GM19372 (cell line): ENCODE data around the gene CALD1.

Experiments used
- ATAC-seq: cut with Tn5 transposase; IDR thresholded peaks from one replicate; pipeline ENCODE4 v1.9.1; 2021; ENCODE audit warnings: mild to moderate bottlenecking, low read depth, moderate library complexity; ENCODE audit not compliant: unreplicated experiment

CALD1 gene

DNA sequence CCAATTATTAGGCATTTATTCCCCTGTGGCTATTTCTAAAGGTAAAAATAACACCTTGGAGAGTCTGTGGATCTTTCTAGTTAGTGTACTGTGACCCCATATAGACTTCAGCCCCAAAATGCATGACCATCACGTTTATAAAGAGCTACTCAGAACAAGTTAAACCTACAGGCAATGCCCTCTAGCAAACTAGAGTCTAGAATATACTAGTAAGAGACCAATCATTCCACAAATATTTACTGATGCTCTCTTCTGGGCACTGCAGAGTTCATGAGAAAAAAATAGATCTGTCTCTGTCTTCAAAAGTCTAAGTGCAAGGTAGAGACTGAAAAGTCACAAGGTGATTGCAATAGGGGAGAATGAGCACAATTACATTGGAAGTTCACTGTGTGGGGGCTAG is 20.5 kb upstream of the CALD1 start:
- no peak for ATAC-seq

DNA sequence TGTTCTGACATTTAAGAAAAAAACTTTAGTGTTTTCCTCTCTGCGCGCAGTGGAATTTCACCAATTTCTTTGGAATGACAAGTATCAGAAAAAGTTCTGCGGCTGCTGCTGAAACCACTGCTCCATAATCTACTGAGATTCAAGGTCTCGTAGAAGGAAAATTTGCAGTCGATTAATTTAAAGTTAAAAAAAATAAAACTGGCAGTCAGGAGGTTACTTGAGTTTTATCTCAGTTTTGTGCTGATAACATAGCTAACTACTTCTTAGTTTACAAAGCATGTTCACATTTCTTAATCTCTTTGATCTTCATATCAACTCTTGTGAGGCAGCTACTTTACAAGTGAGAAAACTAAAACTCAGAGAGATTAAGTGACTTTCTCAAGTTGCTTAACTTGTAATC is 18.2 kb upstream of the CALD1 start:
- ATAC-seq: no peak

DNA sequence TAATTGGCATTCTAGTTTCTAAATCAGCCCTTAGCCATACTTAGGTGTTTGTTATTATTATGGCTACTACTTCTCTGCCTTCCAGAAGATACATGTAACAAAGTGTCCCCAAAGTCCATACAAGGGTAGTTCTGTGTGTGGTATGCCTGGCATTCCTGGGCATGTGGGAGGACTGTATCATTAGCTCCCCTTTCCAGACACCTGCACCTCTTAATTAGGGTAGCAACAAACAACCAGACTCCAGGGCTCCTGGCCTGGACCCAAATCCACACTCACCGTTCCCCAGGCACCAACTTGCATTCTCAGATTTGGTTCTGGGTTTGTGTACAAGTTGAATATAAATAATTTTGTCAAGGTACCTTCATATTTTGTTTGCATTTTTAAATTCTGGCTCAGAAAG is 15.5 kb upstream of the CALD1 start:
- no peak for ATAC-seq

DNA sequence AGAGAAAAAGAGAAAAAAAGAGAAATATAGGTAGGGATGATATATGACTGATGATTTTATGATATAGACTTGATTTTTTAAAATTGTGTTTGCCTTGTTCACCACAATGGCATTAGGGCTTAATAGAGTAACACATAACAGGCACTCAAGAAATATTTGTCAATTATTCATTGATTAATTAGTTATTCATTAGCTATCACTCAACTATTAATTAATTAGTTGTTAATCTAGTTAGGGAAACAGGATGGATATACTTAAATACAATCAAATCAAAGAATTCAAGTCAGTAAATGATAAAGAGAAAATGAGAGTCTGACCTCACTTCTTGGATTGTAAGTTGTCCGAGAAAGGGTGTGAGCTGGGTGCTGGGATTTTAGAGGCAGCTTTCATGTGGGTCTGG is 15.1 kb upstream of the CALD1 start:
- no peak for ATAC-seq

DNA sequence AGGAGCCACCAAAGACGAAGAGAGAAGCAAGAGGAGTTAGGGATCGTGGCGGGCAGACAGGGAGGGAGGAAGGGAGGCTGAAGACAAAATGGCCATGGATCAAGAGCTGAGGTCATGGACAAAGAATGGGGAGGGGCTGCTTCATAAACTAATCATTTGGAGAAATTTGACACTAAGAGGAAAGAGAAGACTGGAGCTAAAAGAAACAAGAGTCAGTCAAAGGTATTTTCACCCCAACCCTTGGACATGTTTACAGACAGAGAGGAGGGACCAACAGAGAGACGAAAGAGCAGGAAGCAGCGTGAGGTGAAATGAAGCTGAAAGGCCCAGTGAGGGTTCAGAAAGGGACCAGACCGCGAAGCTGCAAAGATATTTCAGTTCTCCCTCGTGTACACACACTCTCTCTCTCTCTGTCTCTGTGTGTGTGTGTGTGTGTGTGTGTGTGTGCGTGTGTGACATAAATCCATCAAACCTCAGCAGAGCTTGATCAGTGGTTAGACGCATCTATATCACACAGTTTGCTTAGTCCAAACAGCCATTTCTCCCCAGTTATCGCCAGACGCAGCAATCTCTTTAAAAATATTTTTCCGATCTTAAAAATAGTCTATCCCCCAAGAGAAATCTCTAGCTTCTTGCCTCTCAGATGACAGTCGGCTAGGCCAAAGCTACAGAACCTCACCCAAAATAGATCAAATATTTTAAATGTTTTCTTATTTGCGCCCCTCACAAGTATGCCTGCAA is 12.5 kb upstream of the CALD1 start:
- peak; percentile 79 for ATAC-seq

DNA sequence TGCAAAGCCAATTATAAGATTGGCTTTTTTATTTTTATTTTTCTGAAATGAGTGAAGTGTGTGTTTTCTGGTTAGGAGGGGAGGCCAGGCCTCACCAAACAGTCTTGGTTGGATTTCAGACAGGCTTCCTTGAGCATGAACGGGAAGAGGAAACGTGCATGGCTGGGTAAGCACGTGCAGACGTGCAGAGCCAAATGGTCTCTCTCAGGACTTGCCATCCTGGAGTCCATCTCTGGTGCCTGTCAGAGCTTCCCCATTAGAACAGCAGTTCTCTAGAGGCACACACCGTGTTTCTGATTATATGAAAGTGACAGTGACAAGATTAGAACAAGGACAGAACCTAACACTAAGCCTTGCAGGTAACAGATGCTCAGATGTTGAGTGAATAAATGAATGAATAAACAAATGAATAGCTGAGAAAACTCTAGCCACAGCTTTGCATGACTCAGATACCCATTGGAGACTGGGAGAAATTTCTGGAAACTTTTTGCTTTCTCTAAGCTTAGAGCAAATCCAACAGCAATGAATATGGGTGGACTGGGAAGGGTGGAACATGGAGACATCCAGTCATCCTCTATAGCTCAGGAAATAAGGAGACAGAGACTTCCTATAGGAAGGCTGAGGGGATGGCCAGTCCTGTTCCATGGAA is 11.8 kb upstream of the CALD1 start:
- ATAC-seq: no peak

DNA sequence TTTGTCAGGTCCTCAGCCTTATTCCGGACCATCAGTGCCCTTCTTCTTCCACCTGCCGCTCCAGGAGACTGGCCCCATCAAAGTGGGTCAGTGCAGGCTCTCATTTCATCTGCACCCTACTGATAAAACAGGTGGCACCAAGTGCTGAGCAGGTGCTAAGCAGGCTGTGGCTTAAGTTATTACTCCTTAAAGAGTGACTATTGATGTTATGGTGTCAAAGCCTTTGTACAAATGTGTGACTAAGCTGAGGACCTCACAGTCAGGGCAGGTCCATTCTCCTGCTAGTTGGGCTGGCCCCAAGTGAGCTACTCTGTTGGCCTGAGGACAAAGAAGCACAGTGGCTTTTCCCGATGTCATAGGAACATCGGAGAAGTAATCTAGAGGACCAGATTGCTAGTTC is 11.2 kb upstream of the CALD1 start:
- ATAC-seq: no peak

DNA sequence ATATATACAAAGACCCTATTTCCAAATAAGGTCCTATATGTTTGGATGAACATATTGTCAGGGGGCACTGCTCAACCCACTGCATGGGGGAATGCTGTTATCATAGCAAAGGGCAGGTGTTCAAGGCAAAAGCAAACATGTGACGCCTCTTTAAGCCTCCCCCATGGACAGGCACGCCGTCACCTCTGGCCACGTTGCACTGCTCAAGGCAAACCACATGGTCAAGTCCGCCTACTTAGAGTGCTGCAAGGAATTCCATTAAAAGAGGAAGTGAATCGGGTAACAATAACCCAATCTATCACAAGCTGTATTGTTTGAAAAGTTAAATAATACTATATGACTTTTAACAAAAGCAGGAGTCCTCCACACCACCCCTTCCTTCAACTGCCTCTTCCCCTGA is 8.8 kb upstream of the CALD1 start:
- ATAC-seq: no peak

DNA sequence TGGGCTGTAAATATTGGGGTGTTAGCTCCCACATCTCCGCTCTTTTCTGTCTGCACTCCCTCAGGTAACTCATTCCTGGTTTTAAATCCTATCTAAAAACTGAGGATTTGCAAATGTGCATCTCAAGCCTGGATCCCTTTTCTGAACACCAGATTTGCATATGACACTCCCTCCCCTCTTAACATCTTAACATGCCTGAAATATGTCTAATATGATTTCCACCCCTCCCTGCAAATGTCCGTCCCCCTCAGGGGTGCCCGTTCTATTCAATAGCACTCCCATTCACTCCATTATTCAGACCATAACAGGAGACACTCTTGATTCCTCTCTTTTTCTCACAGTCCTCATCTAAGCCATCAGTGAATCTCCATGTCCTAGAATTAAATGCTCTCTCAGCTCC is 8.3 kb upstream of the CALD1 start:
- ATAC-seq: no peak

DNA sequence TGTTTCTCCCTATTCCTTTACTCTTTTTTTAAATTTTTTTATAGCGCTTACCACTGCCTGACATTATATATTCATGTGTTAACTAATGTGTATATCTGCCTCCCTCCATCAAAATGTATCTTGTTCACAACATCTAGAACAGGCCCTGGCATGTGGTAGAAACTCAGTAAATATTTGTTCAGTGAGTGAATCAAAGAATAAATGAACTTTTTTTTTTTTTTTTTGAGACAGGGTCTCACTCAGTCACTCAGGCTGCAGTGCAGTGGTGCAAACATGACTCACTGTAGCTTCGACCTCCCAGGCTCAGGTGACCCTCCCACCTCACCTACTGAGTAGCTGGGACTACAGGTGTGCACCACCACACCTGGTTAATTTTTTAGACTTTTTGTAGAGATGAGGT is 7.5 kb upstream of the CALD1 start:
- no peak for ATAC-seq

DNA sequence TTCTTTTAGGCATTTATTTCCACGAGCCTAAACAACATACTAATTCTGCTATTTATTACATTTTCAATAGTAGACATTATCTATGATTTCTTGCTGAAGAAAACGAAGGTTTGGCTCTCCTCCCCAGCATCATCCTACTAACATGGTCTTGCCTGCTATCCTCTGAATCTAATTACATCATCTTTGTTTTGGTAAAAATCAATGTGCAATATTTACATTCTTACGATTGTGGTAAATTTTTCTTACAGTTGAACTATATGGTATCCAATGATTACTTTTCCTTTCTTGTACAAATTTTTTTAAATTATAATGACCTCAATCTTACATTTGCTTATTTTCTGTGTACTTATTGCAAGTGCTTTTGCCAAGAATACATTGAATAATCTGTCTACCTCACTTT is 7.0 kb upstream of the CALD1 start:
- no peak for ATAC-seq

DNA sequence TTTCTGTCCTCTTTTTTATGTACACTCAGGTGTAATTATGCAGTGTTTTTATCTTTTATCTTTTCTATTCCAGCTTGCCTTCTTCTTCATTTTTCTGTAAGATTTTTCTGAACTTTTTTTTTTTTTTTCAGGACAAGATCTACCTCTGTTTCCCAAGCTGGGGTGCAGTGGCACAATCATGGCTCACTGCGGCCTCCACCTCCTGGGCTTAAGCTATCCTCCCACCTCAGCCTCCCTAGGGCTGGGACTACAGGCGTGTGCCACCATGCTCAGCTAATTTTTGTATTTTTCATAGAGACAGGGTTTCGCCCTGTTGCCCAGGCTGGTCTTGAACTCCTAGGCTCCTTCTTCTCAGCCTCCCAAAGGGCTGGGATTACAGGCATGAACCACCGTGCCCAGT is 6.3 kb upstream of the CALD1 start:
- no peak for ATAC-seq

DNA sequence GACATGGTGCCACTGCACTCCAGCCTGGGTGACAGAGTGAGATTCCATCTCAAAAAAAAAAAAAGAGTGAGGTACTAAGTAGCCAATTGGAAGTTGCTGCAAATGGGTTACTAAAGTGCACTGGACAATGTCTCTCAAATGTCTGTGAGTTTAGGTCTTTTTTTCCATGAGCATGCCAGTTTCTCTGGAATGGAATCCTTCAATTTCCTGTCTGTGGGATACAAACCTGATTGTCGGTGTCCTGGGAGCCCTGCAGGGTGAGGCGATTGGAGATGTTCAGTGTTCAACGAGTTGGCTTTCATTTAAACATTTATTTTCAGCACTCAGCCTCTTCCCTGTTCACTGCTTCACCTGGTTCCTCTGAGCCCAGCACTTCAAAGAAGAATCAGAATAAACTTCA is 5.3 kb upstream of the CALD1 start:
- ATAC-seq: no peak

DNA sequence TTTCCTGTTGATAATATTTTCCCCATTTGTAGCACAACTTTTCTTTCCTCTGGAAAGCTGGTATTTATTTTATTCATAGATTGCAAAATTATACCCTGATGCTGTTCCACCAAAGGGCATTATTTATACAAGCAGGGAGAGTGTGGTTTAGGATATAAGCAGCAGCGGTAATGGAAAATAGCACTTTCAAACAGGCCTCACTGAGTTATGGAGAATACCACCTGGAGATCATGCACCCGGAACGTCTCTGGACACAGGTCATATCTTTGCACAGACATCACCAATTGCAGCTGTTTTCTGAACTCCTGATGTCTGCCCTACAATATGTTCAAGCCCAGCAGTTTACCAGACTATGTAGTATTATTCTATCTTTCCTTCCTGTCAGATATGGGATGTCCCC is 2.0 kb upstream of the CALD1 start:
- no peak for ATAC-seq

DNA sequence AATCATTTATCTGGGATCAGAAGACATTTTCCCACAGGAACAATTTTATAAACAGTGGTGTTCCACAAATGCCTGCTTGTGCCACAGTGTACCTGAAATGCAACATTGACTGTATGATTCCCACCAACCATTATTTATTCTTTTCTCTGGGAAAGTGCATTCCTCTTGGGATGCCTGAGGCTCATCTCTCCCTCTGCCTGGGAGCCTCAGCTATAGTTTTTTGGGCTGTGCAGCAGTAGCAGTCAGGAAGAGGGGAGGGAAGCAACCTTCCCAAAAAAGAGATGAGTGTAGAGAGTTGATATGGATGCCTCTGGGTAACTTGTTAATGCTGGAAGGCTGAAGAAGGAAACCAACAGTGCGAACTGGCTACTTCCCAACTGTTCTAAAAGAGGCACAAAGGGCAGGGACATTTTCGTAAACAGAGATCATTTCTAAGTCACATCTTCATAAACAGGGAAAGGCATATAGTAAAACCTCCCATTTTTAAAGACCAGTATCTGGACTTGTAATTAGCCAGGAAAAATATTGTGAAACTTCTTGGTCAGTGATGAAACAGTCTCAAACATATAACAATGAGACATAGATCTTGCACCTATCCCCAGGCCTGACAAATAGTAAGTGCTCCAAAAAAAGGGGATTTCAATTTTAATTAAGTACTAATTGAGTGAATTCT is 1.4 kb upstream of the CALD1 start:
- ATAC-seq: no peak

DNA sequence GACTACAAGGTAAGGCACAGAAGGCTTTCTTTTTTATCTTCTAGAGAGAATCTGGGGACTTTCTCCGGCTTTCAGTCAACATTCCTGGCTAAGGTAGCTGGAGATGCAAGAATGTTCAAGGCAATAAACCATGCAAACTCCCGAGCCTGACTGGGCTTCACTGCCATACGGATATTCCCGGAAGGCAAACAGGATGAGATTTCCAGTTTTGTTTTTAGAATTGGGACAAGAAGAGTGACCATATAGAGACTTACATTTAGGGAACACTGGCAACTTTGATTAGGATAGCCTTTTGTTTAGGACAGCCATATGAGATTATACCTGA is 269 bp downstream of the CALD1 start:
- ATAC-seq: no peak

DNA sequence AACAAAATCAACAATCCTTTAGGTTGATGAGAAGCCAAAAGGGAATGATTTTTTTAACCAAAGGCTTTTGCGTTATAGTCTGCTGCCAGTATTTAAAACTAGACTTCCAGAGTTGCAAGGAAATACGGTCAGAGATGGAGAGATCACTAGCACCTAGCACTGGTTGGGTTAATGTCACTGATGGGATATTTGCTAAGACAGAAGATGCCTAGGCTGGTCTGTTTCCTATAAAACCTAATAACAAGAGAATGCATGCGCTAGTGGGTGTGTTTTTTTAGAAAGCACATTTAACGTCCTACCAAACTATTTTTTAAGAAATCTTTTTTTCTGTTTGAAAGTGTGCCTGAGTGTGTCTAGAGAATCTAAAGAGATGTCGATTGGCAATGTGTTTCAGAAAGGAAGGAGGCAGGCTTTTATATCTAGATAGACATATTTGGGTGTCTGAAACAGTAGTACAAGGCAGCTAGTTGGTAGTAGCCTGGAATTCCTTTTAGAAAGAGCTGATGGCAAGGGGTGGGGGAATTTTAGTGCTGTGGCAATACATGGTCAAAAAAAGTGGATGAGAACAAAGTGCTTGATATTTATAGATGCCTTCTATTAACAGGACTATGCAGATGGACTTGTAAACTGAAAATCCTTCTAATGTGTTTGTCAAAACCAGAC is 863 bp downstream of the CALD1 start:
- no peak for ATAC-seq

DNA sequence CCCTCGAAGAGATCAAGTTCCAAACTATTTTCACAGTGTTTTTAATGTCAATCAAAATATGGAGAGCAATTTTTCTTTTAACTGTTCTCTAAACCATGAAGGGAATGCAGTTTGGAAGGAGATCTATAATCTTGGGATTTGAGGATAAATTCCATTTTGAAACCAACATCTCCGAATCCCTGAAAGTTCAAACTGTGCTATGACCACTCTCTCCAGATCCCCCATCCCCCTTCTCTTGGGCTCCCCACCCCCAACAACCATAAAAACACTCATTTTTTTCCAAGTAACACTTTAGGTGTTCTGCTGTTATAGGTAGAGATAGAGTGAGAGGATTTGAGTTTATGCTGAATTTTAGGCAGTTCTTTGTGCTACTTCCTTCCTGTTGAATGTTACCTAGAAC is 1.7 kb downstream of the CALD1 start:
- no peak for ATAC-seq

DNA sequence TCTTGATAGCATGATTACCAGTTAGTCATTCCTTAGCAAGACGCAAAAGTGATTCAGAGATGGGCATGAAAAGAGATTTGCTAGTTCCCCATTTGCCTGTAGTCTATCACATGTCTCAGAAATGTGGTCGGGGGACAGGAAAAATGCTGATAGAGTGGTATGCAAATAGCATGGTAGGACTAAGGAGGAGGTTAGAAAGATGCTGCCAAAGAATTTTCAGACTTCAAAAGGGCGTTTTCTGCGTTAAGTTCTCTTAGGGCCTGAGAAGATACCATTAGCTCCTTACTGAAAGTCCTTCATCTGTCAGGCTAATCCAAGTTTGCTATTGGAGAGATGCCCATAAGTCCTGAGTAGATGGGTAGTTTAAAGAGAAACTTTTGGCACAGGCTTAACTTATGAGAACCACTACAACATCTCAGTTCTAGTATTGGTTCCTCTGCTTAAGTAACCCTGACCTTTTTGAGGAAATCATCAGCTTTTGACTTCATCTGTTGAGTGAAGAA is 2.7 kb downstream of the CALD1 start:
- ATAC-seq: peak; percentile 51

DNA sequence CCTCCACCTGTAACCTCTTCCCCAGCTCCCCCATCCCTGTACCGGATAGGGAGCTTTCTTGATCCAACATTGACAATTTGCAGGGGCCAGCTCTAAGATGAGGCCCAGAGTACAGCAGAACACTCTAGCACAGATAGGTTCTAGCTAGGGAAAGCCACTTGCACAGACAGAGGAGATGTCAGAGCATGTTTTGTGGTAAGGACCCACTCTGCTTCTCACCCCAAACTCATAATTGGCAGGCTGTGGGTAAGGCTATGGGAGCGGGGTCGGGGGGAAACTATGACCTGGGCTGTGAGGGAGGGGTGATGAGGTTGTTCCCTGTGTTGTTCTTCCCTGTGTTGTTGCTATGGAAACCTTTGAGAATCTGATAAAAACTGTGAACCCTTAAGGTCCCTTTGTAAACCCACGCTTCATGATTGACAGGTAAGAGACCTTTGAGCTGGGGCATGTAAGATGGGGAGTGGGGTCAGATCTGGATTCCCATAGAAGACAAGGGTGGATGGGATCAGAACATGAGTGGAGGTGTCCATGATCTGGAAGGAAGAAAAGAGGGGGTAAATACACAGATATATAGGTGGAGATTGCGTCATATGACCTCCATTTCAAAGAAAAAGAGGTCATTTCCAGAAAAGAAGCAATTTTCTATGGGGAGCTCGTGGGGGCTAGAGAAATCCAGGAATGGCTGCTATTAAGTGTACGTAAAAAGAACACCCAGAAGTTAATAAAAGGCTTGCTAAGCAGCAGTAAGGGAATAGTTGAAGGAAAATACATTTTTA is 4.0 kb downstream of the CALD1 start:
- ATAC-seq: no peak
